ENCODE results near the gene POU2AF3. TPM values are rescaled to one million over a fixed set of nuclear protein-coding genes. Genes with fewer than 3 reads are reported as not detected.
"Not testable (repeated sequence)": the region's sequence is repeated elsewhere in the genome, so short reads cannot be mapped to it uniquely, and the experiment has no call there.

POU2AF3 gene
- total RNA-seq, 2 experiments from 2014 or later = not detected

- H3K36me3 Mint-ChIP-seq = no peaks in the 10 kb centered on the region
Measured at GRCh38 chr11:111305162-111305802, 6.9 kb downstream of the POU2AF3 start.

GRCh38 chr11:111305876-111306275 lies 7.5 kb downstream of the POU2AF3 start:
- no peaks in the 10 kb centered on the region for H3K4me1 Mint-ChIP-seq
- no peaks in the 10 kb centered on the region for H3K9me3 Mint-ChIP-seq (ENCODE audit: low read depth)
- no peak overlapping the region for H3K27ac Mint-ChIP-seq
- H3K36me3 Mint-ChIP-seq = no peaks in the 10 kb centered on the region
- CTCF ChIA-PET = no interaction called here
- ATAC-seq (no peak), DNase-seq (no peak)
- H3K27me3 Mint-ChIP-seq = peaks cover 64% of the 10 kb centered on the region
- no peak overlapping the region for H3K4me3 Mint-ChIP-seq

More at GRCh38 chr11:111305162-111305802, 6.9 kb downstream of the POU2AF3 start:
- no peak overlapping the region for H3K27ac Mint-ChIP-seq
- no peak for DNase-seq
- no peak for ATAC-seq
- CTCF ChIA-PET = no interaction called here
- no peaks in the 10 kb centered on the region for H3K4me1 Mint-ChIP-seq
- H3K4me3 Mint-ChIP-seq = no peak overlapping the region
- no peaks in the 10 kb centered on the region for H3K9me3 Mint-ChIP-seq (ENCODE audit: low read depth)
- peaks cover 67% of the 10 kb centered on the region for H3K27me3 Mint-ChIP-seq

- Mint-ChIP-seq H3K27me3 (peaks cover 62% of the 10 kb centered on the region), H3K27ac (no peak overlapping the region), H3K4me3 (no peak overlapping the region), H3K9me3 (ENCODE audit: low read depth) (no peaks in the 10 kb centered on the region), H3K4me1 (no peaks in the 10 kb centered on the region), H3K36me3 (no peaks in the 10 kb centered on the region)
- ATAC-seq (no peak), DNase-seq (no peak)
- CTCF ChIA-PET = no interaction called here
Measured at GRCh38 chr11:111306321-111306720, 8.0 kb downstream of the POU2AF3 start.

GRCh38 chr11:111307472-111308108 lies 9.2 kb downstream of the POU2AF3 start:
- ATAC-seq = no peak
- no peaks in the 10 kb centered on the region for H3K9me3 Mint-ChIP-seq (ENCODE audit: low read depth)
- CTCF ChIA-PET = no interaction called here
- no peak for DNase-seq
- no peaks in the 10 kb centered on the region for H3K4me1 Mint-ChIP-seq
- H3K27me3 Mint-ChIP-seq = peaks cover 54% of the 10 kb centered on the region
- no peak overlapping the region for H3K27ac Mint-ChIP-seq
- no peak overlapping the region for H3K4me3 Mint-ChIP-seq
- no peaks in the 10 kb centered on the region for H3K36me3 Mint-ChIP-seq

GRCh38 chr11:111308140-111308539 lies 9.8 kb downstream of the POU2AF3 start:
- Mint-ChIP-seq H3K27ac (no peak overlapping the region), H3K36me3 (no peaks in the 10 kb centered on the region), H3K4me3 (no peak overlapping the region), H3K9me3 (ENCODE audit: low read depth) (no peaks in the 10 kb centered on the region), H3K27me3 (peaks cover 49% of the 10 kb centered on the region), H3K4me1 (no peaks in the 10 kb centered on the region)
- CTCF ChIA-PET = no interaction called here
- no peak for DNase-seq
- ATAC-seq = no peak

- Mint-ChIP-seq H3K27me3 (peaks cover 51% of the 10 kb centered on the region), H3K36me3 (no peaks in the 10 kb centered on the region), H3K9me3 (ENCODE audit: low read depth) (no peaks in the 10 kb centered on the region), H3K27ac (no peak overlapping the region), H3K4me3 (no peak overlapping the region), H3K4me1 (no peaks in the 10 kb centered on the region)
- no peak for DNase-seq
- no peak for ATAC-seq
- CTCF ChIA-PET = no interaction called here
Measured at GRCh38 chr11:111309215-111309915, 11.0 kb downstream of the POU2AF3 start.

GRCh38 chr11:111310088-111310487 lies 11.7 kb downstream of the POU2AF3 start:
- H3K36me3 Mint-ChIP-seq = no peaks in the 10 kb centered on the region
- H3K9me3 Mint-ChIP-seq (ENCODE audit: low read depth) = no peaks in the 10 kb centered on the region
- H3K4me1 Mint-ChIP-seq = no peaks in the 10 kb centered on the region
- DNase-seq (no peak), ATAC-seq (no peak)
- H3K27me3 Mint-ChIP-seq = peaks cover 50% of the 10 kb centered on the region
- no peak overlapping the region for H3K27ac Mint-ChIP-seq
- no peak overlapping the region for H3K4me3 Mint-ChIP-seq
- CTCF ChIA-PET = no interaction called here

GRCh38 chr11:111310723-111311122 lies 12.4 kb downstream of the POU2AF3 start:
- no peak overlapping the region for H3K4me3 Mint-ChIP-seq
- H3K36me3 Mint-ChIP-seq = no peaks in the 10 kb centered on the region
- ATAC-seq (no peak), DNase-seq (no peak)
- no peaks in the 10 kb centered on the region for H3K9me3 Mint-ChIP-seq (ENCODE audit: low read depth)
- no peak overlapping the region for H3K27ac Mint-ChIP-seq
- CTCF ChIA-PET = no interaction called here
- H3K4me1 Mint-ChIP-seq = no peaks in the 10 kb centered on the region
- peaks cover 48% of the 10 kb centered on the region for H3K27me3 Mint-ChIP-seq

- Mint-ChIP-seq H3K36me3 (no peaks in the 10 kb centered on the region), H3K4me1 (no peaks in the 10 kb centered on the region), H3K4me3 (no peak overlapping the region), H3K27ac (no peak overlapping the region), H3K9me3 (ENCODE audit: low read depth) (no peaks in the 10 kb centered on the region), H3K27me3 (peaks cover 41% of the 10 kb centered on the region)
- CTCF ChIA-PET = no interaction called here
- DNase-seq (no peak), ATAC-seq (no peak)
Measured at GRCh38 chr11:111312076-111312475, 13.7 kb downstream of the POU2AF3 start.

GRCh38 chr11:111319296-111319695 lies 20.9 kb downstream of the POU2AF3 start:
- no peaks in the 10 kb centered on the region for H3K9me3 Mint-ChIP-seq (ENCODE audit: low read depth)
- ATAC-seq = no peak
- H3K27ac Mint-ChIP-seq = no peak overlapping the region
- H3K36me3 Mint-ChIP-seq = no peaks in the 10 kb centered on the region
- no peaks in the 10 kb centered on the region for H3K4me1 Mint-ChIP-seq
- no peak for DNase-seq
- peaks cover 42% of the 10 kb centered on the region for H3K27me3 Mint-ChIP-seq
- no peak overlapping the region for H3K4me3 Mint-ChIP-seq
- CTCF ChIA-PET = no interaction called here

- H3K27ac Mint-ChIP-seq; H3K4me1 Mint-ChIP-seq; H3K9me3 Mint-ChIP-seq (ENCODE audit: low read depth); CTCF ChIA-PET; H3K4me3 Mint-ChIP-seq; DNase-seq; ATAC-seq; H3K36me3 Mint-ChIP-seq: not testable (repeated sequence)
- H3K27me3 Mint-ChIP-seq = peaks cover 39% of the 10 kb centered on the region
Measured at GRCh38 chr11:111320199-111320598, 21.9 kb downstream of the POU2AF3 start.

- H3K27ac Mint-ChIP-seq = no peak overlapping the region
- DNase-seq = no peak
- CTCF ChIA-PET = no interaction called here
- H3K9me3 Mint-ChIP-seq (ENCODE audit: low read depth) = no peaks in the 10 kb centered on the region
- no peaks in the 10 kb centered on the region for H3K36me3 Mint-ChIP-seq
- peaks cover 37% of the 10 kb centered on the region for H3K27me3 Mint-ChIP-seq
- H3K4me3 Mint-ChIP-seq = no peak overlapping the region
- ATAC-seq = no peak
- H3K4me1 Mint-ChIP-seq = no peaks in the 10 kb centered on the region
Measured at GRCh38 chr11:111320728-111321568, 22.6 kb downstream of the POU2AF3 start.

GRCh38 chr11:111322534-111322933 lies 24.2 kb downstream of the POU2AF3 start:
- H3K36me3 Mint-ChIP-seq = no peaks in the 10 kb centered on the region
- H3K9me3 Mint-ChIP-seq (ENCODE audit: low read depth) = no peaks in the 10 kb centered on the region
- no peak for DNase-seq
- H3K4me3 Mint-ChIP-seq = no peak overlapping the region
- H3K27me3 Mint-ChIP-seq = peaks cover 31% of the 10 kb centered on the region
- no peak for ATAC-seq
- H3K27ac Mint-ChIP-seq = no peak overlapping the region
- no peaks in the 10 kb centered on the region for H3K4me1 Mint-ChIP-seq
- CTCF ChIA-PET = interaction anchor here (0.6 kb wide), 1 partner anchor 866 kb away, joined by 4 read pairs; no protein-coding TSS in a partner anchor
